ENCODE results near the gene ATG10. TPM values are rescaled to one million over a fixed set of nuclear protein-coding genes. Genes with fewer than 3 reads are reported as not detected.

The ATG10 gene
- total and polyA plus RNA-seq, 2 of the 8 experiments (the other 6 are each of a cell fraction or from before 2014, with no cell fraction given), result 3.7 to 8.8 TPM

DNA sequence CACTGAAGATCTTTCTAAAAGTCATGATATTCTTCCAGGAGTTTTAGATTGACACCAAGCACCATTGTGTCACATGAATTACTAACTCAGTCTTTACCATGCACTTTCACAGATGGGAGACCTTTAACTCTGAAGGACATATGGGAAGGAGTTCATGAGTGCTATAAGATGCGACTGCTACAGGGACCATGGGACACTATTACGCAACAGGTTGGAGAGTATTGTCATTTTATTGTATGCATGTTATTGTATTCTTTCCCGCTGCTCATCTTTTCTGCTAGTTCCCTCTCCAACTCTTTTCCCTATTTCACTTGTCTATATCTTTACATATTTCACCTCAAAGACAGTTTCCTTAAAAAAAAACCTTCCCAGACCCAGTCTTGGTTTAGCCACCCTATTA, 206.6 kb downstream of the ATG10 start:
- Histone ChIP-seq H3K4me1 (replicated peaks in 1 of 4; ENCODE audit: control insufficient read depth in 3 of 4, insufficient read depth in 4 of 4, low read length in 3 of 4) (no peaks in the 10 kb centered on the region), H3K27me3 (replicated peaks in 1 of 4; ENCODE audit: control insufficient read depth in 3 of 4, extremely low read depth in 1 of 4, insufficient read depth in 3 of 4, low read length in 3 of 4) (peaks cover 0 to 1% (median 0%) of the 10 kb centered on the region in 4 experiments; a peak in 1 of 7 replicates), H2AK5ac (ENCODE audit: low read depth, low read length) (no peak overlapping the region), H3K4me2 (ENCODE audit: insufficient read depth in 1 of 2, low read depth in 2 of 2, low read length in 2 of 2) (no peak overlapping the region), H4K91ac (replicated peaks; ENCODE audit: insufficient read length, low read length) (no peak overlapping the region), H3K23ac (ENCODE audit: insufficient read length) (no peak overlapping the region), H2BK12ac (ENCODE audit: low read depth, low read length) (no peak overlapping the region), H3K56ac (replicated peaks; ENCODE audit: insufficient read length, low read depth, low read length) (no peak overlapping the region), H3K18ac (ENCODE audit: extremely low read depth, low read length) (no peak overlapping the region), H4K20me1 (replicated peaks in 1 of 2; ENCODE audit: control insufficient read depth in 1 of 2, insufficient read depth in 2 of 2, low read length in 2 of 2) (no peaks in the 10 kb centered on the region), H3K79me1 (ENCODE audit: low read depth, low read length) (no peaks in the 10 kb centered on the region), H4K8ac (ENCODE audit: extremely low read depth, insufficient read depth, low read length) (no peak overlapping the region), H3K23me2 (ENCODE audit: low read depth, low read length) (no peaks in the 10 kb centered on the region), H3K36me3 (ENCODE audit: control insufficient read depth in 2 of 4, insufficient read depth in 4 of 4, low read length in 3 of 4) (no peaks in the 10 kb centered on the region; a peak in 1 of 8 replicates), H3K14ac (ENCODE audit: insufficient read length) (no peak overlapping the region), H3K79me2 (ENCODE audit: control insufficient read depth in 1 of 2, insufficient read depth in 2 of 2, low read length in 2 of 2) (no peaks in the 10 kb centered on the region), H3K9ac (replicated peaks in 1 of 4; ENCODE audit: extremely low read depth in 1 of 4, low read depth in 3 of 4, low read length in 3 of 4) (no peak overlapping the region), H3K27ac (ENCODE audit: low read depth, low read length) (no peak overlapping the region), H2BK120ac (replicated peaks; ENCODE audit: low read depth, low read length) (no peak overlapping the region), H2BK15ac (ENCODE audit: low read length) (no peak overlapping the region), H3K4me3 (ENCODE audit: extremely low read depth in 1 of 4, insufficient read depth in 2 of 4, low read depth in 3 of 4, low read length in 4 of 4) (no peak overlapping the region), H2BK20ac (ENCODE audit: low read length) (no peak overlapping the region), H3K9me3 (ENCODE audit: insufficient read depth in 2 of 2, low read depth in 1 of 2, low read length in 1 of 2) (no peaks in the 10 kb centered on the region), H4K5ac (ENCODE audit: insufficient read length, low read depth, low read length) (no peak overlapping the region), H3K4ac (replicated peaks; ENCODE audit: insufficient read length, low read depth, low read length) (no peak overlapping the region), H2BK5ac (ENCODE audit: low read depth, low read length) (no peak overlapping the region), H2AFZ (ENCODE audit: low read length) (no peak overlapping the region)
- 97% methylated on average over 3 of the region's 3 CpGs; no CpG with 5 or more reads in 1 of the 2 experiments for WGBS, 2 experiments (ENCODE audit: extremely low coverage in 1 of 2, insufficient coverage in 1 of 2, insufficient read length in 1 of 2, insufficient replicate concordance in 2 of 2, low coverage in 1 of 2, low lambda C conversion rate in 2 of 2, missing lambda C conversion rate in 1 of 2)
- no peak for FAIRE-seq
- DNase-seq (ENCODE audit: low read depth in 1 of 2, low spot score in 2 of 2), result no peak
- peak; percentile 91 for TF ChIP-seq CEBPB (IDR thresholded peaks at IDR 0.05; ENCODE audit: low read depth, low read length)
- TF ChIP-seq, protein P1, sequence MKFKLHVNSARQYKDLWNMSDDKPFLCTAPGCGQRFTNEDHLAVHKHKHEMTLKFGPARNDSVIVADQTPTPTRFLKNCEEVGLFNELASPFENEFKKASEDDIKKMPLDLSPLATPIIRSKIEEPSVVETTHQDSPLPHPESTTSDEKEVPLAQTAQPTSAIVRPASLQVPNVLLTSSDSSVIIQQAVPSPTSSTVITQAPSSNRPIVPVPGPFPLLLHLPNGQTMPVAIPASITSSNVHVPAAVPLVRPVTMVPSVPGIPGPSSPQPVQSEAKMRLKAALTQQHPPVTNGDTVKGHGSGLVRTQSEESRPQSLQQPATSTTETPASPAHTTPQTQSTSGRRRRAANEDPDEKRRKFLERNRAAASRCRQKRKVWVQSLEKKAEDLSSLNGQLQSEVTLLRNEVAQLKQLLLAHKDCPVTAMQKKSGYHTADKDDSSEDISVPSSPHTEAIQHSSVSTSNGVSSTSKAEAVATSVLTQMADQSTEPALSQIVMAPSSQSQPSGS (IDR thresholded peaks at IDR 0.05; ENCODE audit: low read length), result no peak
- ChIA-PET POLR2A (ENCODE audit: partially characterized antibody) (interaction anchor here (0.7 kb wide), 1 partner anchor 380 kb away, joined by 4 read pairs; no protein-coding TSS in a partner anchor), CTCF (ENCODE audit: partially characterized antibody) (interaction anchor here (0.7 to 8.1 kb wide), 7 partner anchors 11 to 886 kb away, joined by 3 to 62 read pairs (median 4); no protein-coding TSS in a partner anchor)

Data from H1 (cell line).